Activated naive CD8-positive, alpha-beta T cell treated with anti-CD3 and anti-CD28 coated beads, Interleukin-2, amount 50 U/mL, for 16 hours (primary cell): ENCODE measurements around the gene DDIT4.
"Not testable (repeated sequence)": the region's sequence is repeated elsewhere in the genome, so short reads cannot be mapped to it uniquely, and the experiment has no call there.

ENCODE experiments used
- DNase-seq: peaks from one replicate; pipeline ENCODE4 v3.0.0-alpha.2; 2020; ENCODE audit warnings: low read depth, low spot score

The DDIT4 gene

GRCh38 chr10:72267381-72267780 is 6.3 kb upstream of the DDIT4 start:
- DNase-seq: no peak

- DNase-seq: no peak
Measured at GRCh38 chr10:72267819-72268399, 5.8 kb upstream of the DDIT4 start.

GRCh38 chr10:72268475-72269200 is 5.1 kb upstream of the DDIT4 start:
- not testable (repeated sequence) for DNase-seq

GRCh38 chr10:72270607-72271281 is 3.0 kb upstream of the DDIT4 start:
- no peak for DNase-seq

GRCh38 chr10:72272689-72273409 is 875 bp upstream of the DDIT4 start:
- no peak for DNase-seq

- no peak for DNase-seq
Measured at GRCh38 chr10:72274213-72274729, 547 bp downstream of the DDIT4 start.

GRCh38 chr10:72274730-72275350 is 1.1 kb downstream of the DDIT4 start:
- DNase-seq: no peak

GRCh38 chr10:72275351-72276012 is 1.8 kb downstream of the DDIT4 start:
- no peak for DNase-seq

GRCh38 chr10:72276013-72276387 is 2.3 kb downstream of the DDIT4 start:
- no peak for DNase-seq

GRCh38 chr10:72276421-72277339 is 3.0 kb downstream of the DDIT4 start:
- DNase-seq: no peak

- DNase-seq: no peak
Measured at GRCh38 chr10:72277340-72277995, 3.7 kb downstream of the DDIT4 start.

GRCh38 chr10:72277996-72278667 is 4.4 kb downstream of the DDIT4 start:
- no peak for DNase-seq

GRCh38 chr10:72278668-72279393 is 5.1 kb downstream of the DDIT4 start:
- no peak for DNase-seq

- DNase-seq: not testable (repeated sequence)
Measured at GRCh38 chr10:72279587-72279986, 5.9 kb downstream of the DDIT4 start.

- DNase-seq: no peak
Measured at GRCh38 chr10:72283131-72283530, 9.4 kb downstream of the DDIT4 start.

GRCh38 chr10:72285972-72286521 is 12.3 kb downstream of the DDIT4 start:
- no peak for DNase-seq

- DNase-seq: no peak
Measured at GRCh38 chr10:72291019-72291532, 17.4 kb downstream of the DDIT4 start.
